ENCODE data around the gene SCAPER.

DNA sequence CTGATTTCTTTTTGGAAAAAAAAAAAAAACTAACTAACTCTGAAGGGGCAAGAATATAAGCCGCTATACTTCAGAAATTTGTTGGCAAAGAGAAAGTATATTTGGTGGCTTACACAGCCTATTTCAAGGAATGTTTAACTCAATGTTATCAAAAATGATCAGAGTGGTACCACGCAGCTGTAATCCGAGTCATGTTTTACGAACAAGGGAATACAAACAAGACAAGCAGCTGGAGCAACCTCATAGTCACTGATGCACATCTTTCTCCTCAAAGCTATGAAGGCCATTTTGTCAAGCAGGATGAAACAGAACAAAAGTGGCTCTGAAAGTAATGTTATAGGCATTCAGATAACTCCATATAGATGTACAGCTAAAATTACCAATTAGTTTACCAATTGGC lies 81.2 kb downstream of the SCAPER start:
- TF ChIP-seq, protein P1, sequence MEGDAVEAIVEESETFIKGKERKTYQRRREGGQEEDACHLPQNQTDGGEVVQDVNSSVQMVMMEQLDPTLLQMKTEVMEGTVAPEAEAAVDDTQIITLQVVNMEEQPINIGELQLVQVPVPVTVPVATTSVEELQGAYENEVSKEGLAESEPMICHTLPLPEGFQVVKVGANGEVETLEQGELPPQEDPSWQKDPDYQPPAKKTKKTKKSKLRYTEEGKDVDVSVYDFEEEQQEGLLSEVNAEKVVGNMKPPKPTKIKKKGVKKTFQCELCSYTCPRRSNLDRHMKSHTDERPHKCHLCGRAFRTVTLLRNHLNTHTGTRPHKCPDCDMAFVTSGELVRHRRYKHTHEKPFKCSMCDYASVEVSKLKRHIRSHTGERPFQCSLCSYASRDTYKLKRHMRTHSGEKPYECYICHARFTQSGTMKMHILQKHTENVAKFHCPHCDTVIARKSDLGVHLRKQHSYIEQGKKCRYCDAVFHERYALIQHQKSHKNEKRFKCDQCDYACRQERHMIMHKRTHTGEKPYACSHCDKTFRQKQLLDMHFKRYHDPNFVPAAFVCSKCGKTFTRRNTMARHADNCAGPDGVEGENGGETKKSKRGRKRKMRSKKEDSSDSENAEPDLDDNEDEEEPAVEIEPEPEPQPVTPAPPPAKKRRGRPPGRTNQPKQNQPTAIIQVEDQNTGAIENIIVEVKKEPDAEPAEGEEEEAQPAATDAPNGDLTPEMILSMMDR (IDR thresholded peaks at IDR 0.05): no peak
- TF ChIP-seq POLR2A (IDR thresholded peaks at IDR 0.05): no peak

Measured in Peyer's patch (tissue), 4 donors.